ENCODE measurements around the gene E4F1.
A peak's percentile ranks its signal among the peaks of the same experiment; 100 is the strongest.

E4F1 gene

GRCh38 chr16:2206420-2206779 lies 17.0 kb upstream of the E4F1 start:
- ATAC-seq (ENCODE audit: low read depth) (no peak), DNase-seq (ENCODE audit: low spot score in 2 of 2) (no peak)
- peak overlapping the region; percentile 91 for H3K27ac Mint-ChIP-seq
- peak overlapping the region; percentile 91 for H3K4me3 Mint-ChIP-seq
- peaks cover 21% of the 10 kb centered on the region for H3K4me1 Mint-ChIP-seq
- no peaks in the 10 kb centered on the region for H3K9me3 Mint-ChIP-seq
- peaks cover 11% of the 10 kb centered on the region for H3K36me3 Mint-ChIP-seq
- H3K27me3 Mint-ChIP-seq = no peaks in the 10 kb centered on the region

- Mint-ChIP-seq H3K27ac (no peak overlapping the region), H3K4me1 (peaks cover 23% of the 10 kb centered on the region), H3K9me3 (no peaks in the 10 kb centered on the region), H3K4me3 (no peak overlapping the region), H3K36me3 (peaks cover 11% of the 10 kb centered on the region), H3K27me3 (no peaks in the 10 kb centered on the region)
- DNase-seq (ENCODE audit: low spot score in 2 of 2) (no peak), ATAC-seq (ENCODE audit: low read depth) (no peak)
Measured at GRCh38 chr16:2206780-2207433, 16.5 kb upstream of the E4F1 start.

- H3K27ac Mint-ChIP-seq = peak overlapping the region; percentile 13
- H3K36me3 Mint-ChIP-seq = peaks cover 11% of the 10 kb centered on the region
- H3K4me3 Mint-ChIP-seq = peak overlapping the region; percentile 46
- no peaks in the 10 kb centered on the region for H3K9me3 Mint-ChIP-seq
- ATAC-seq (ENCODE audit: low read depth) (no peak), DNase-seq (ENCODE audit: low spot score in 2 of 2) (no peak)
- H3K27me3 Mint-ChIP-seq = no peaks in the 10 kb centered on the region
- H3K4me1 Mint-ChIP-seq = peaks cover 23% of the 10 kb centered on the region
Measured at GRCh38 chr16:2207872-2208271, 15.5 kb upstream of the E4F1 start.

GRCh38 chr16:2208308-2208707 lies 15.1 kb upstream of the E4F1 start:
- no peak for DNase-seq (ENCODE audit: low spot score in 2 of 2)
- H3K4me3 Mint-ChIP-seq = no peak overlapping the region
- H3K9me3 Mint-ChIP-seq = no peaks in the 10 kb centered on the region
- no peak overlapping the region for H3K27ac Mint-ChIP-seq
- no peak for ATAC-seq (ENCODE audit: low read depth)
- H3K4me1 Mint-ChIP-seq = peaks cover 23% of the 10 kb centered on the region
- no peaks in the 10 kb centered on the region for H3K27me3 Mint-ChIP-seq
- H3K36me3 Mint-ChIP-seq = peaks cover 12% of the 10 kb centered on the region

GRCh38 chr16:2208772-2209171 lies 14.6 kb upstream of the E4F1 start:
- Mint-ChIP-seq H3K4me1 (peaks cover 21% of the 10 kb centered on the region), H3K9me3 (no peaks in the 10 kb centered on the region)
- no peak for DNase-seq (ENCODE audit: low spot score in 2 of 2)

GRCh38 chr16:2209258-2210008 lies 14.0 kb upstream of the E4F1 start:
- H3K36me3 Mint-ChIP-seq = peaks cover 13% of the 10 kb centered on the region
- ATAC-seq (ENCODE audit: low read depth) = no peak
- H3K4me3 Mint-ChIP-seq = no peak overlapping the region
- H3K27ac Mint-ChIP-seq = no peak overlapping the region
- H3K27me3 Mint-ChIP-seq = no peaks in the 10 kb centered on the region
- H3K4me1 Mint-ChIP-seq = peaks cover 19% of the 10 kb centered on the region
- H3K9me3 Mint-ChIP-seq = no peaks in the 10 kb centered on the region
- DNase-seq (ENCODE audit: low spot score in 2 of 2) = no peak

More at GRCh38 chr16:2208772-2209171, 14.6 kb upstream of the E4F1 start:
- Mint-ChIP-seq H3K4me3 (no peak overlapping the region), H3K27ac (no peak overlapping the region), H3K36me3 (peaks cover 13% of the 10 kb centered on the region), H3K27me3 (no peaks in the 10 kb centered on the region)
- ATAC-seq (ENCODE audit: low read depth) = no peak

GRCh38 chr16:2210009-2210332 lies 13.4 kb upstream of the E4F1 start:
- DNase-seq (ENCODE audit: low spot score in 2 of 2) = no peak
- Mint-ChIP-seq H3K4me1 (peaks cover 16% of the 10 kb centered on the region), H3K36me3 (peaks cover 13% of the 10 kb centered on the region), H3K27me3 (no peaks in the 10 kb centered on the region), H3K27ac (no peak overlapping the region), H3K4me3 (no peak overlapping the region), H3K9me3 (no peaks in the 10 kb centered on the region)
- no peak for ATAC-seq (ENCODE audit: low read depth)

GRCh38 chr16:2210386-2211365 lies 12.7 kb upstream of the E4F1 start, which contains the start of gene BRICD5:
TSS of gene BRICD5 (minus strand) at chr16:2210863. CDS start at chr16:2210833, 30 bp downstream.
- no peak for ATAC-seq (ENCODE audit: low read depth)
- no peak for DNase-seq (ENCODE audit: low spot score in 2 of 2)
- Mint-ChIP-seq H3K27ac (no peak within 1 kb of the TSS), H3K27me3 (no peaks in the 10 kb centered on the region), H3K9me3 (no peaks in the 10 kb centered on the region), H3K4me3 (no peak within 1 kb of the TSS), H3K36me3 (peaks cover 13% of the 10 kb centered on the region), H3K4me1 (peaks cover 16% of the 10 kb centered on the region)

- no peak overlapping the region for H3K4me3 Mint-ChIP-seq
- ATAC-seq (ENCODE audit: low read depth) = no peak
- H3K27me3 Mint-ChIP-seq = no peaks in the 10 kb centered on the region
- peaks cover 11% of the 10 kb centered on the region for H3K4me1 Mint-ChIP-seq
- no peak for DNase-seq (ENCODE audit: low spot score in 2 of 2)
- no peak overlapping the region for H3K27ac Mint-ChIP-seq
- H3K36me3 Mint-ChIP-seq = peaks cover 13% of the 10 kb centered on the region
- no peaks in the 10 kb centered on the region for H3K9me3 Mint-ChIP-seq
Measured at GRCh38 chr16:2211923-2212347, 11.5 kb upstream of the E4F1 start.

- peaks cover 9% of the 10 kb centered on the region for H3K36me3 Mint-ChIP-seq
- H3K27ac Mint-ChIP-seq = no peak overlapping the region
- no peaks in the 10 kb centered on the region for H3K27me3 Mint-ChIP-seq
- no peak for ATAC-seq (ENCODE audit: low read depth)
- no peaks in the 10 kb centered on the region for H3K9me3 Mint-ChIP-seq
- H3K4me1 Mint-ChIP-seq = peaks cover 7% of the 10 kb centered on the region
- peak overlapping the region; percentile 68 for H3K4me3 Mint-ChIP-seq
- no peak for DNase-seq (ENCODE audit: low spot score in 2 of 2)
Measured at GRCh38 chr16:2212362-2213324, 10.7 kb upstream of the E4F1 start.

GRCh38 chr16:2213817-2214718 lies 9.3 kb upstream of the E4F1 start:
- DNase-seq (ENCODE audit: low spot score in 2 of 2) = no peak
- Mint-ChIP-seq H3K4me3 (peak overlapping the region; percentile 68), H3K36me3 (peaks cover 2% of the 10 kb centered on the region), H3K27me3 (no peaks in the 10 kb centered on the region), H3K27ac (no peak overlapping the region), H3K9me3 (no peaks in the 10 kb centered on the region), H3K4me1 (peaks cover 4% of the 10 kb centered on the region)
- ATAC-seq (ENCODE audit: low read depth) = peak; percentile 2

GRCh38 chr16:2214719-2214968 lies 8.7 kb upstream of the E4F1 start, which contains the start of gene PGP:
TSS of gene PGP (minus strand) at chr16:2214840. CDS start at chr16:2214777, 63 bp downstream.
- H3K4me3 Mint-ChIP-seq = peak within 1 kb of the TSS; percentile 90
- peaks cover 2% of the 10 kb centered on the region for H3K36me3 Mint-ChIP-seq
- peak within 1 kb of the TSS; percentile 68 for H3K27ac Mint-ChIP-seq
- DNase-seq (ENCODE audit: low spot score in 2 of 2) (no peak), ATAC-seq (ENCODE audit: low read depth) (peak; percentile 94)
- H3K27me3 Mint-ChIP-seq = no peaks in the 10 kb centered on the region
- no peaks in the 10 kb centered on the region for H3K9me3 Mint-ChIP-seq
- H3K4me1 Mint-ChIP-seq = peaks cover 4% of the 10 kb centered on the region

Measured in memory B cell (primary cell).